Adrenal gland (tissue), 5 donors: ENCODE data around the gene TMEM258.

Experiments
- CTCF ChIP-seq, 6 experiments: fragments of 450-650 bp in 4 of 6; fragments of 200-600 bp in 2 of 6; sonication (generic) in 1 of 6; IDR thresholded peaks; 1 replicate in 5 of 6; 2 replicates in 1 of 6; pipeline versions ENCODE4 v1.5.1 to v1.8.0; 2016 to 2021; ENCODE audit warnings: antibody characterized with exemption in 6 of 6, mild to moderate bottlenecking in 2 of 6, moderate library complexity in 1 of 6
- POLR2A ChIP-seq, 2 donors: fragments of 450-650 bp; IDR thresholded peaks; one replicate each; pipeline ENCODE4 v1.6.1; 2017; ENCODE audit warnings: antibody characterized with exemption in 2 of 2, mild to moderate bottlenecking in 2 of 2, moderate library complexity in 1 of 2
- donor health status: DM: no; HTN: no; CAD: no.

GRCh38 chr11:61828379-61828628, 35.9 kb upstream of the TMEM258 start:
- TF ChIP-seq CTCF (IDR thresholded peaks at IDR 0.05) (no peak), POLR2A (IDR thresholded peaks at IDR 0.05) (no peak)
